NCI-H2196 treated with DMSO at 0.1 percent for 48 hours (cell line): ENCODE results near the gene NXF3.
"Not testable (repeated sequence)": the region's sequence is repeated elsewhere in the genome, so short reads cannot be mapped to it uniquely, and the experiment has no call there.

Experiments used
- DNase-seq: peaks from one replicate; lab custom pipeline; 2025; ENCODE audit not compliant: unreplicated experiment; lab: John Stamatoyannopoulos, UW

Gene NXF3

DNA sequence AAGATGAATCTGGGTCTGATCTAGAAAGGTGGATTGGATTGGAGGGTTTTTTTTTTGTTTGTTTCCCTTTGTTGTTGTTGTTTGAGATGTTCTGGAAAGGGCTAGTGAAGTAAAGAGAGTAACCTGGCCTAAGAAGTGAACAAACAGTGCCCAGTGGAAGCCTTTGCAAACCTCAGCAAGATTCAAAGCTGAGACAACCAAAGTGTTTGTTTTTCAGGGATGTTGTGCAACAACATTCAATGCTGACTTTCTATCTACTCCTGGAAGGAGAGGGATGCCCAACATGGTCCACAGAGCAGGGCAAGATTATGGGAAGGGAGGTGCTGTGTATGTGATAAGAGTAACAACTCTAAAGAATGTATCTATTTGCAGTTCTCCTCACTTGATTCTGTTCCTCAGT is 40.3 kb downstream of the NXF3 start:
- no peak for DNase-seq

DNA sequence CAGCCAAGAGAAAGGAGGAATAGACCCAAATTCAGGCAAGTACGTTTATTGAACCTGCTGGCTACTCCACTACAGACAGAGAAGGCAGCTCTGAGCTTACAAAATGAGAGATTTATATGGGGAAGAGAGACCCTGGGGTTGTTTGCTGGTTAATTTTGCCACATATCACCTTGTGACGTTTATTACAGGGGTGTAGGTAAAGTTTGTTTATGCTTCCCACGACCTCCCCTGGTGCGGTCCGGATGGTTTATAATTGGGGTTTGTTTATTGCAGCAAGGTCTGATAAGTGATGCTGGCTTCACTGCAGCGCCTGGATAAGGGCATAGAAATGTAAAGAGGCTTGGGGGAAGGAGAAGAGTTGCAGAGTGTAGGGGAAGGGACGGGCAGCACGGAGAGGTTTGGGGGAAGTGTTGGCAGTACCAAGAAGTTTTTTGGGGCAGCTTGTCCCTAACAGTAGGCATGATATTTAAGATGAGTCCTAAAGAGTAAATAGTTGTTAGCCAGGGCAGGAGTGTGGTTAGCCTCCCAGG is 41.6 kb downstream of the NXF3 start:
- no peak for DNase-seq

DNA sequence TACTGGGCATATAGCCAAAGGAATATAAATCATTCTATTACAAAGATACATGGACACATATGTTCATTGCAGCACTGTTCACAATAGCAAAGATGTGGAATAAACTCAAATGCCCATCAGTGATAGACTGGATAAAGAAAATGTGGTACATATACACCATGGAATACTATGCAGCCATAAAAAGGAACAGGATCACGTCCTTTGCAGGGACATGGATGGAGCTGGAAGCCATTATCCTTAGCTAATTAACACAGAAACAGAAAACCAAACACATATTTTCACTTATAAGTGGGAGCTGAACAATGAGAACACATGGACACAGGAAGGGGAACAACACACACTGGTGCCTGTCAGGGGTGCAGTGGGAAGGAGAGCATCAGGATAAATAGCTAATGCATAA is 59.6 kb downstream of the NXF3 start:
- not testable (repeated sequence) for DNase-seq
